Gastrocnemius medialis (tissue), 4 donors: Measurements from ENCODE around the gene CRPPA.

Source experiments
- CTCF ChIP-seq, 5 experiments: fragments of 450-650 bp in 3 of 5; fragments of 200-600 bp in 2 of 5; sonication (generic) in 2 of 5; IDR thresholded peaks in 4 of 5; conservative IDR thresholded peaks in 1 of 5; 1 replicate in 4 of 5; 2 replicates in 1 of 5; pipeline ENCODE4 v1.5.1; 2016 to 2019; ENCODE audit warnings: antibody characterized with exemption in 5 of 5, mild to moderate bottlenecking in 3 of 5, moderate library complexity in 3 of 5
- POLR2A ChIP-seq, 2 donors: fragments of 450-650 bp; IDR thresholded peaks; one replicate each; pipeline ENCODE4 v1.6.1; 2017; ENCODE audit warnings: antibody characterized with exemption in 2 of 2, mild to moderate bottlenecking in 2 of 2, moderate library complexity in 2 of 2

GRCh38 chr7:16392990-16393523 lies 28.3 kb downstream of the CRPPA start:
- TF ChIP-seq POLR2A (IDR thresholded peaks at IDR 0.05) (no peak), CTCF (IDR thresholded peaks at IDR 0.05 in 4 of 5, conservative IDR thresholded peaks at IDR 0.05 in 1 of 5) (no peak)
